ENCODE measurements around the gene DTX3. TPM values are rescaled to one million over a fixed set of nuclear protein-coding genes. Genes with fewer than 3 reads are reported as not detected.

The DTX3 gene
- total RNA-seq, 1 experiment from 2014 or later = 57.0 TPM

DNA sequence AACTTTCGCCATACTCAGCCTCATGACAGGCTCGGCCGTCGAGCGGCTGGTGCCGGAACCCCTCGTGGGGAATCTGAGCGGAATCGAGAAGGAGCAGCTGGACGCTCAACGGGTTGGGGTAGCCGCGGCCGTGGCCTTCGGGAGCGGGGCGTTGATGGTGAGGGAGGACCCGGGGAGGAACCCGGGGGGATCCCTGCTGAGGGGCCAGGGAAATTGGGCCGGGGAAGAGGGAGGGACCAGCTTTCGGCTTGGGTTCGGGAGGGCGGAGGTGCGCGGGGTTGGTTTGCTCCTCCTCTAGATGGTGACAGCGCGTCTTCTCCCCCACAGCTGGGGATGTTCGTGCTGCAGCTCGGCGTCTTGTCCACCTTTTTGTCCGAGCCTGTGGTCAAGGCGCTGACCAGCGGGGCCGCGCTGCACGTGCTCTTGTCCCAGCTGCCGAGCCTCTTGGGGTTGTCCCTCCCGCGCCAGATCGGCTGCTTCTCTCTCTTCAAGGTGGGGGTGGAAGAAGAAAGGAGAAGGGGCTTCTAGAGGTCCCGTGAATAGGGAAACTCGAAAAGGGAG is 16.4 kb downstream of the DTX3 start:
- H3K27me3 Mint-ChIP-seq (ENCODE audit: low read depth) = peaks cover 100% of the 10 kb centered on the region
- H3K27ac Mint-ChIP-seq = no peak overlapping the region
- peaks cover 2% of the 10 kb centered on the region; the same call in 1 of the 2 replicates for H3K36me3 Mint-ChIP-seq
- ATAC-seq (peak; percentile 13), DNase-seq (ENCODE audit: low spot score) (no peak)
- peak overlapping the region; percentile 78 for H3K4me3 Mint-ChIP-seq
- H3K4me1 Mint-ChIP-seq = peaks cover 24% of the 10 kb centered on the region
- POLR2A ChIA-PET = interaction anchor here (1.0 to 2.3 kb wide), 2 partner anchors 10 to 29 kb away, joined by 3 to 11 read pairs; partner anchors contain the start of gene ARHGEF25
- CTCF ChIA-PET = interaction anchor here (0.7 to 3.6 kb wide), 12 partner anchors 10 to 136 kb away, joined by 5 to 74 read pairs (median 16); partner anchors contain the start of genes ARHGEF25, B4GALNT1 and PIP4K2C
- no peaks in the 10 kb centered on the region for H3K9me3 Mint-ChIP-seq
- TF ChIP-seq, protein P1, sequence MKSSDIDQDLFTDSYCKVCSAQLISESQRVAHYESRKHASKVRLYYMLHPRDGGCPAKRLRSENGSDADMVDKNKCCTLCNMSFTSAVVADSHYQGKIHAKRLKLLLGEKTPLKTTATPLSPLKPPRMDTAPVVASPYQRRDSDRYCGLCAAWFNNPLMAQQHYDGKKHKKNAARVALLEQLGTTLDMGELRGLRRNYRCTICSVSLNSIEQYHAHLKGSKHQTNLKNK (CRISPR knock-in tag; IDR thresholded peaks at IDR 0.05) = no peak
- TF ChIP-seq, protein P2, sequence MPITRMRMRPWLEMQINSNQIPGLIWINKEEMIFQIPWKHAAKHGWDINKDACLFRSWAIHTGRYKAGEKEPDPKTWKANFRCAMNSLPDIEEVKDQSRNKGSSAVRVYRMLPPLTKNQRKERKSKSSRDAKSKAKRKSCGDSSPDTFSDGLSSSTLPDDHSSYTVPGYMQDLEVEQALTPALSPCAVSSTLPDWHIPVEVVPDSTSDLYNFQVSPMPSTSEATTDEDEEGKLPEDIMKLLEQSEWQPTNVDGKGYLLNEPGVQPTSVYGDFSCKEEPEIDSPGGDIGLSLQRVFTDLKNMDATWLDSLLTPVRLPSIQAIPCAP (CRISPR knock-in tag; IDR thresholded peaks at IDR 0.05) = no peak
- TF ChIP-seq RELA (CRISPR knock-in tag; IDR thresholded peaks at IDR 0.05; ENCODE audit: borderline replicate concordance) (no peak), HMGA2 (CRISPR knock-in tag; IDR thresholded peaks at IDR 0.05) (no peak), SP1 (CRISPR knock-in tag; conservative IDR thresholded peaks at IDR 0.05) (no peak), NR2C2 (CRISPR knock-in tag; IDR thresholded peaks at IDR 0.05) (no peak), FOXK1 (CRISPR knock-in tag; IDR thresholded peaks at IDR 0.05) (no peak), SOX15 (CRISPR knock-in tag; IDR thresholded peaks at IDR 0.05) (no peak), NR3C1 (CRISPR knock-in tag; conservative IDR thresholded peaks at IDR 0.05; ENCODE audit: low read depth) (no peak), ZBTB21 (CRISPR knock-in tag; IDR thresholded peaks at IDR 0.05; ENCODE audit: borderline replicate concordance) (no peak), NFE2L1 (CRISPR knock-in tag; IDR thresholded peaks at IDR 0.05) (no peak), NFYB (CRISPR knock-in tag; conservative IDR thresholded peaks at IDR 0.05; ENCODE audit: low read depth) (no peak), CREM (CRISPR knock-in tag; IDR thresholded peaks at IDR 0.05) (no peak), MXD4 (CRISPR knock-in tag; IDR thresholded peaks at IDR 0.05; ENCODE audit: borderline replicate concordance) (no peak), ESRRA (CRISPR knock-in tag; IDR thresholded peaks at IDR 0.05; ENCODE audit: borderline replicate concordance) (no peak), PRRX2 (CRISPR knock-in tag; IDR thresholded peaks at IDR 0.05) (no peak)
- TF ChIP-seq, protein P3, sequence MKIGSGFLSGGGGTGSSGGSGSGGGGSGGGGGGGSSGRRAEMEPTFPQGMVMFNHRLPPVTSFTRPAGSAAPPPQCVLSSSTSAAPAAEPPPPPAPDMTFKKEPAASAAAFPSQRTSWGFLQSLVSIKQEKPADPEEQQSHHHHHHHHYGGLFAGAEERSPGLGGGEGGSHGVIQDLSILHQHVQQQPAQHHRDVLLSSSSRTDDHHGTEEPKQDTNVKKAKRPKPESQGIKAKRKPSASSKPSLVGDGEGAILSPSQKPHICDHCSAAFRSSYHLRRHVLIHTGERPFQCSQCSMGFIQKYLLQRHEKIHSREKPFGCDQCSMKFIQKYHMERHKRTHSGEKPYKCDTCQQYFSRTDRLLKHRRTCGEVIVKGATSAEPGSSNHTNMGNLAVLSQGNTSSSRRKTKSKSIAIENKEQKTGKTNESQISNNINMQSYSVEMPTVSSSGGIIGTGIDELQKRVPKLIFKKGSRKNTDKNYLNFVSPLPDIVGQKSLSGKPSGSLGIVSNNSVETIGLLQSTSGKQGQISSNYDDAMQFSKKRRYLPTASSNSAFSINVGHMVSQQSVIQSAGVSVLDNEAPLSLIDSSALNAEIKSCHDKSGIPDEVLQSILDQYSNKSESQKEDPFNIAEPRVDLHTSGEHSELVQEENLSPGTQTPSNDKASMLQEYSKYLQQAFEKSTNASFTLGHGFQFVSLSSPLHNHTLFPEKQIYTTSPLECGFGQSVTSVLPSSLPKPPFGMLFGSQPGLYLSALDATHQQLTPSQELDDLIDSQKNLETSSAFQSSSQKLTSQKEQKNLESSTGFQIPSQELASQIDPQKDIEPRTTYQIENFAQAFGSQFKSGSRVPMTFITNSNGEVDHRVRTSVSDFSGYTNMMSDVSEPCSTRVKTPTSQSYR (CRISPR knock-in tag; IDR thresholded peaks at IDR 0.05) = no peak
- TF ChIP-seq, protein P4, sequence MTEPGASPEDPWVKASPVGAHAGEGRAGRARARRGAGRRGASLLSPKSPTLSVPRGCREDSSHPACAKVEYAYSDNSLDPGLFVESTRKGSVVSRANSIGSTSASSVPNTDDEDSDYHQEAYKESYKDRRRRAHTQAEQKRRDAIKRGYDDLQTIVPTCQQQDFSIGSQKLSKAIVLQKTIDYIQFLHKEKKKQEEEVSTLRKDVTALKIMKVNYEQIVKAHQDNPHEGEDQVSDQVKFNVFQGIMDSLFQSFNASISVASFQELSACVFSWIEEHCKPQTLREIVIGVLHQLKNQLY (CRISPR knock-in tag; IDR thresholded peaks at IDR 0.05) = no peak
- TF ChIP-seq, protein P5, sequence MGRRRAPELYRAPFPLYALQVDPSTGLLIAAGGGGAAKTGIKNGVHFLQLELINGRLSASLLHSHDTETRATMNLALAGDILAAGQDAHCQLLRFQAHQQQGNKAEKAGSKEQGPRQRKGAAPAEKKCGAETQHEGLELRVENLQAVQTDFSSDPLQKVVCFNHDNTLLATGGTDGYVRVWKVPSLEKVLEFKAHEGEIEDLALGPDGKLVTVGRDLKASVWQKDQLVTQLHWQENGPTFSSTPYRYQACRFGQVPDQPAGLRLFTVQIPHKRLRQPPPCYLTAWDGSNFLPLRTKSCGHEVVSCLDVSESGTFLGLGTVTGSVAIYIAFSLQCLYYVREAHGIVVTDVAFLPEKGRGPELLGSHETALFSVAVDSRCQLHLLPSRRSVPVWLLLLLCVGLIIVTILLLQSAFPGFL (CRISPR knock-in tag; IDR thresholded peaks at IDR 0.05; ENCODE audit: borderline replicate concordance) = no peak
- TF ChIP-seq, protein P6, sequence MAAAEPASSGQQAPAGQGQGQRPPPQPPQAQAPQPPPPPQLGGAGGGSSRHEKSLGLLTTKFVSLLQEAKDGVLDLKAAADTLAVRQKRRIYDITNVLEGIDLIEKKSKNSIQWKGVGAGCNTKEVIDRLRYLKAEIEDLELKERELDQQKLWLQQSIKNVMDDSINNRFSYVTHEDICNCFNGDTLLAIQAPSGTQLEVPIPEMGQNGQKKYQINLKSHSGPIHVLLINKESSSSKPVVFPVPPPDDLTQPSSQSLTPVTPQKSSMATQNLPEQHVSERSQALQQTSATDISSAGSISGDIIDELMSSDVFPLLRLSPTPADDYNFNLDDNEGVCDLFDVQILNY (CRISPR knock-in tag; IDR thresholded peaks at IDR 0.05) = peak; percentile 15; the same call in 1 of the 2 replicates
- TF ChIP-seq, protein P7, sequence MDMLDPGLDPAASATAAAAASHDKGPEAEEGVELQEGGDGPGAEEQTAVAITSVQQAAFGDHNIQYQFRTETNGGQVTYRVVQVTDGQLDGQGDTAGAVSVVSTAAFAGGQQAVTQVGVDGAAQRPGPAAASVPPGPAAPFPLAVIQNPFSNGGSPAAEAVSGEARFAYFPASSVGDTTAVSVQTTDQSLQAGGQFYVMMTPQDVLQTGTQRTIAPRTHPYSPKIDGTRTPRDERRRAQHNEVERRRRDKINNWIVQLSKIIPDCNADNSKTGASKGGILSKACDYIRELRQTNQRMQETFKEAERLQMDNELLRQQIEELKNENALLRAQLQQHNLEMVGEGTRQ (CRISPR knock-in tag; IDR thresholded peaks at IDR 0.05) = 0 out of 2 replicates have a peak, but pooled peaks have one; percentile 10
- TF ChIP-seq, protein P8, sequence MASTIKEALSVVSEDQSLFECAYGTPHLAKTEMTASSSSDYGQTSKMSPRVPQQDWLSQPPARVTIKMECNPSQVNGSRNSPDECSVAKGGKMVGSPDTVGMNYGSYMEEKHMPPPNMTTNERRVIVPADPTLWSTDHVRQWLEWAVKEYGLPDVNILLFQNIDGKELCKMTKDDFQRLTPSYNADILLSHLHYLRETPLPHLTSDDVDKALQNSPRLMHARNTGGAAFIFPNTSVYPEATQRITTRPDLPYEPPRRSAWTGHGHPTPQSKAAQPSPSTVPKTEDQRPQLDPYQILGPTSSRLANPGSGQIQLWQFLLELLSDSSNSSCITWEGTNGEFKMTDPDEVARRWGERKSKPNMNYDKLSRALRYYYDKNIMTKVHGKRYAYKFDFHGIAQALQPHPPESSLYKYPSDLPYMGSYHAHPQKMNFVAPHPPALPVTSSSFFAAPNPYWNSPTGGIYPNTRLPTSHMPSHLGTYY (CRISPR knock-in tag; IDR thresholded peaks at IDR 0.05) = no peak
- TF ChIP-seq, protein P9, sequence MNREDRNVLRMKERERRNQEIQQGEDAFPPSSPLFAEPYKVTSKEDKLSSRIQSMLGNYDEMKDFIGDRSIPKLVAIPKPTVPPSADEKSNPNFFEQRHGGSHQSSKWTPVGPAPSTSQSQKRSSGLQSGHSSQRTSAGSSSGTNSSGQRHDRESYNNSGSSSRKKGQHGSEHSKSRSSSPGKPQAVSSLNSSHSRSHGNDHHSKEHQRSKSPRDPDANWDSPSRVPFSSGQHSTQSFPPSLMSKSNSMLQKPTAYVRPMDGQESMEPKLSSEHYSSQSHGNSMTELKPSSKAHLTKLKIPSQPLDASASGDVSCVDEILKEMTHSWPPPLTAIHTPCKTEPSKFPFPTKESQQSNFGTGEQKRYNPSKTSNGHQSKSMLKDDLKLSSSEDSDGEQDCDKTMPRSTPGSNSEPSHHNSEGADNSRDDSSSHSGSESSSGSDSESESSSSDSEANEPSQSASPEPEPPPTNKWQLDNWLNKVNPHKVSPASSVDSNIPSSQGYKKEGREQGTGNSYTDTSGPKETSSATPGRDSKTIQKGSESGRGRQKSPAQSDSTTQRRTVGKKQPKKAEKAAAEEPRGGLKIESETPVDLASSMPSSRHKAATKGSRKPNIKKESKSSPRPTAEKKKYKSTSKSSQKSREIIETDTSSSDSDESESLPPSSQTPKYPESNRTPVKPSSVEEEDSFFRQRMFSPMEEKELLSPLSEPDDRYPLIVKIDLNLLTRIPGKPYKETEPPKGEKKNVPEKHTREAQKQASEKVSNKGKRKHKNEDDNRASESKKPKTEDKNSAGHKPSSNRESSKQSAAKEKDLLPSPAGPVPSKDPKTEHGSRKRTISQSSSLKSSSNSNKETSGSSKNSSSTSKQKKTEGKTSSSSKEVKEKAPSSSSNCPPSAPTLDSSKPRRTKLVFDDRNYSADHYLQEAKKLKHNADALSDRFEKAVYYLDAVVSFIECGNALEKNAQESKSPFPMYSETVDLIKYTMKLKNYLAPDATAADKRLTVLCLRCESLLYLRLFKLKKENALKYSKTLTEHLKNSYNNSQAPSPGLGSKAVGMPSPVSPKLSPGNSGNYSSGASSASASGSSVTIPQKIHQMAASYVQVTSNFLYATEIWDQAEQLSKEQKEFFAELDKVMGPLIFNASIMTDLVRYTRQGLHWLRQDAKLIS (CRISPR knock-in tag; IDR thresholded peaks at IDR 0.05; ENCODE audit: borderline replicate concordance) = no peak
- TF ChIP-seq, protein P10, sequence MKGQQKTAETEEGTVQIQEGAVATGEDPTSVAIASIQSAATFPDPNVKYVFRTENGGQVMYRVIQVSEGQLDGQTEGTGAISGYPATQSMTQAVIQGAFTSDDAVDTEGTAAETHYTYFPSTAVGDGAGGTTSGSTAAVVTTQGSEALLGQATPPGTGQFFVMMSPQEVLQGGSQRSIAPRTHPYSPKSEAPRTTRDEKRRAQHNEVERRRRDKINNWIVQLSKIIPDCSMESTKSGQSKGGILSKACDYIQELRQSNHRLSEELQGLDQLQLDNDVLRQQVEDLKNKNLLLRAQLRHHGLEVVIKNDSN (CRISPR knock-in tag; IDR thresholded peaks at IDR 0.05) = no peak
